NCI-H510A (cell line): ENCODE measurements around the gene SYNPO2.
A peak's percentile ranks its signal among the peaks of the same experiment; 100 is the strongest.
"Not testable (repeated sequence)": the region's sequence is repeated elsewhere in the genome, so short reads cannot be mapped to it uniquely, and the experiment has no call there.

Experiments
- DNase-seq: peaks from one replicate; lab custom pipeline; 2025; lab: John Stamatoyannopoulos, UW

Gene SYNPO2

DNA sequence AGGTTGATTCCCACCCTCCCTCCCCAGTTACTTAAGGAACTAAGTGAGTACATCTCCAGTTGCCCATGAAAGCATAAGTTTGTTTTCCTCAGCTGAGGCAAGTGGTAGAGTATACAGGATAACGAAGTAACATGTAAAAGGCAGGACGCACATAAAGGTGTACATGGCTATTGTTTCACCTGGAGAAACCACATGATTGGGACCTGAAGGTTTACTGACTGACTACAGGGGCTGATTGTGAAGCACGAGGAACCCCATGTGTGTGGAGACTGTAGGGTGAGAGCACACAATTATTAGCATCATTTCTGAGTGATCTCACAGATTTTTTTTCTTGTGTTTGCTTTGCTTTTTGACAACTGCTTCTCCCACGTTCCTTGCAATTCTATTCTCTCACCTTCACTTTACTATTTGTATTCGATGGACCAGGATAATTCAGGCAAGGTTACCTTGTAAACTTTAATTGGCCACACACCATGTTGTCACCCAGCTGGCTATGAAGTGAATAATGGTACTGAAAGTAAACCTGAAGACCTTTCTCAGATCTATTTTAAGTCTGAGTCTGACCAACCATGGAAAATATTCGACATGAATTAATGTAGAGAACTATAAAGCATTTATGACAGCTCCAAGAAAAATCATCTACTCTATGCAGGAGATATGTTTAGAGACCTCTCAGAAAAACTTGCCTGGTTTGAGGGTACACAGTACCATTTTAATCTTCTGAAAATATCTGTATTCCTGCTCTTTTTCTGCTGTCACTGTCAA lies 144.4 kb downstream of the SYNPO2 start:
- no peak for DNase-seq

DNA sequence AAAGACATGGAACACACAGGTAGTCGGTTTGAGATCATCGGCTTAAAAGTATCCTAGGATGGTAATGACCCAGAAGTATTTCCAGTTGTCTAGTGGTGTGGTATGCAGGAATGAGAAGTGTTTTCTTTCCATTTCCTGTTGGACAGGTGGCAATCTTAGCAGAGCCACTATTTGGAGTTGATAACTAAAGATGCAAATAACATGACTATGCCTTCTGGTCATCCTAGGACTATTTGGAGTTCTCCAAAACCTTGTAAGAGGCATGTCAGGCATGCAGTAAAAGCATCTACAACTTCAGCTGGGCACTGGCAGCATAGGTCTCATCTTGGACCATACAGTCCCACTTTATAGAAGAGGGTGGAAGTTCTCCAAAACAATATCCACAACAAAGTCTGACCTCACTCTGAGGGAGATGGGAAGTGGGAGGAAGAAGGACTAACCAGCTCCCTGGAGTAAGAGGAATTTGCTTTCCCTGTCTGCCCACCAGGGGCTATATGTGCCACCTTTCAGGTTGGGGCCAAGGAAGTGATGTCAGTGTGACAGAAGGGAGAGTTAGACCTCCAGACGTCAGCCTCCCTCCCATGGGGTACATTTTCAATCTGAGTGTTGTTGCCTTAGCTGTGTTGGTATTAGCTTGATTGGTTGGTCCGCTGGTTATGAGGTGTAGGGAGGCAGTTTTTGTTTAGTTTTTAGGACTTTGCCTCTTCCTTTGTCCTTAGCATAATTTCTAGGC lies 145.8 kb downstream of the SYNPO2 start:
- DNase-seq: no peak

DNA sequence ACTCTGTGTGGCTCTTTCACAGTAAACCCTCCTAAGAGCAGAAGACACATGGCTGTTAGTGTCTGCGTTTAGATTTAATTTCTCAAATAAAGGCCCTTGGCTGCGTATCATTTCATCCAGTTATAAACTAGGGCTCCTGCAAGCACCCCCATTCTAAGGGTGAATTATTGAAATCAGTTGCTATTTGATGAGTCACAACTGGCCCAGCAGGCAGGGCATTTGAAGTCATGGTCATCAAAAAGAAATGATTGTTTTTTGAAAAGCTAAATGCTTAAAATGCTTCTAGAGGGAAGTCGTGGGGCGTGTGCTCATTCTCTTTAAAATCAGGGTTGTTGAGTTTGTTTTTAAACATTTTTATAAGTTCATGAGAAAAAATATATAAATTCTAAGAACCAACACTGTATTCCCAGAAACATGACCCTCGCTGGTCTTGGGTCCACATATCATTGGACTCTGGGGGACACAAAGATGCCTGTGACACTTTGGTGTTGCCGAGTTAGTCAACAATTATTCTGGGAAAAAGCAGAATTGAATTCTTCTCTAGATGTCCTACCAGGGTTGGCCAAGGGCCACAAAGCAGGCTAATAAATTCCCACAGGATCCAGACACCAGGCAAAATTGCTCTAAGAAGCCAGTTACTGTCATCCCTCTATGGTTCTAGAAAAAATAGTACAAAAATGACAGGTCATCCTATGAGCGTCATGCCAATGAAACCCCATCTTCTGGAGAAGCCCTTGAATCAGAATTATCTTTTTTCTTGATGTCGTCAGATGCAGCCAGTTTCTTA lies 147.5 kb downstream of the SYNPO2 start:
- no peak for DNase-seq

DNA sequence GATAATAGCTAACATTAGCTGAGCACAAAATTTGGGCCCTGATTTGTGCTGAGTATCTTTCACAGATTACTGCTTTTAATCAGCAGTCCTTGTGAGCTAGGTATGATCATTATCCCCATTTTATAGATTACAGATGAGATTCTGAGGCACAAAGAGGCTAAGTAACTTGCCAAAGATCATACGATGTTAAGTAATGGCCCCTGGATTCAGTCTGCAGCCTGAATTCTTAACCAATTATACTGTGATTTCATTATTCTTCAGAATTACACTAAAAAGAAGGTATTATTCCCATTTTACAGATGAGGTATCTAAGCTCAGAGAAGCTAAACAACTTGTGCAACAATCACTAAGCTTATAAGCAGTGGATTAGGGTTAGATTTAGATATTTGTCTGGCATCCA lies 149.1 kb downstream of the SYNPO2 start:
- DNase-seq: no peak

GRCh38 chr4:119038116-119038841 lies 149.6 kb downstream of the SYNPO2 start:
- DNase-seq: no peak

- no peak for DNase-seq
These were observed 150.5 kb downstream of the SYNPO2 start for GRCh38 chr4:119039160-119039559.

DNA sequence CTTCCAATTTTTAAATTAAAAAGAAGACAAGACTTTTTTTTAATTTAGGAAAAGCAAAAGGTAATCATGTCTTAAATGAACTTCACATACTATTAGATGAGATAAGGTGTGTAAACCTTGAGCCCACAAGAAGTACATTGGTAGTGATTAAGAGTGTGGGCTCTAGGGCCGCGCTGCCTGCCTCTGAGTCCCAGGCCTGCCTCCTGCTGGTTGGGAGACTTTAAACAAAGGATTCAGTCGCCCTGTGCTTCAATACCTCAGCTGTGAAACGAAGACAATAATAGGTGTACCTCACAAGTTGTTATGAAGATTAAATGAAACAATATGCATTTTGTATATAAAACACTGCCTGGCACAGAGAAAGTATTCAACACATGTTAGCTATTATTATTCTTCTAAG lies 151.1 kb downstream of the SYNPO2 start:
- no peak for DNase-seq

DNA sequence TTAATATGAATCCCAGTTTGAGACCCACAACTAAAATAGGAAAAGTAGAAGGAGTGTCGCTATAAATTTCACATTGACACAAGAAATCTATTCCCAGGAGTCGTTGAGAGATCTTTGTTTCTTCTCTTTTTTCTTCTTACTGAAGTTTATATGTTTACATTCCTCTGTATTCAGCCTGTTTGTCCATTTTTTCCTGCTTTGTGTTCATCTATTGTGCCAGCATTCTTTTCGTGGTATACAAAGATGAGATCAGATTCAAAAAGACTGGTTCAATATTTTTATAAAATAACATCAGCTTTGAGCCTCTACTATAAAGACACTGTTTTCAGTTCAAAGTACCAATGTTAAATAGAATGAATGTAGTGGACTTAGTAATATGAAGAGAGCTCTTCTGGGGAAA lies 151.6 kb downstream of the SYNPO2 start:
- no peak for DNase-seq

GRCh38 chr4:119040694-119041185 lies 152.1 kb downstream of the SYNPO2 start:
- no peak for DNase-seq

DNA sequence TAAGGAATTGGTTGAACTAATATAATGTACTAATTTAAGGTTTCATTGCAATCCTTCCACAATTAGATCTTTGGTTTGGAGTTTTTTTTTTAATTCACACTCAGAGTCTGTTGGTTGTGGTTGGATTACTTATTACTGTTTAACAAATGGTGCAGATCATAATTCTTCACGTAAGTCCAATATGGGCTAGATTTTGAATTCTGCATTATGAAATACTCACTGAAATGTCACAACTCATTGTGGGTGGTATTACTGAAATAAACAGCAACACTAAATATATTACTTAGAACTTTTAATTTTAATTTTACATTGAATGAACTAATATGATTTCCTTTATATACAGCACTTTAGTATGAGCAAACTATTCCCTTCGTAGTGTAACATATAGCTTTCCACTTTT lies 152.7 kb downstream of the SYNPO2 start:
- DNase-seq: no peak

GRCh38 chr4:119041951-119042560 lies 153.4 kb downstream of the SYNPO2 start:
- peak; percentile 7 for DNase-seq

GRCh38 chr4:119046263-119046662 lies 157.6 kb downstream of the SYNPO2 start:
- DNase-seq: no peak

GRCh38 chr4:119047059-119047458 lies 158.4 kb downstream of the SYNPO2 start:
- not testable (repeated sequence) for DNase-seq

DNA sequence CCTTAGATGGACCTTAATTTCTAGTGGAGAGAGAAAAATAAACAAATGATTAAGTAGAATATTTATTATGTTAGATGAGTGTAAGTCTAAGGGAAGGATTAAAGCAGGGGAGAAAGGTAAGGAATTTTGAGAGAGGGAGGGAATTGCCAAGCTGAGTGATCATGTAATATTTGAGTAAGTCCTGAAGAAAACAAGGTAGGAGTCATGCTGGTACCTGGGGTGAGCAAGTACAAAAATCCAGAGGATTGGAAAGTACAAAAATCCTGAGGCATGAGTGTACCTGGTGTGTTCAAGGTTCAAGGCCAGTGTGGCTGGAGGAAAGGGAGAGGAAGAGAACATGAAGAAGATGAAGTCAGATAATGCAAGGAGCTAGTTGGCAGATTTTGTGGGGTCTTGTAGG lies 159.8 kb downstream of the SYNPO2 start:
- no peak for DNase-seq

DNA sequence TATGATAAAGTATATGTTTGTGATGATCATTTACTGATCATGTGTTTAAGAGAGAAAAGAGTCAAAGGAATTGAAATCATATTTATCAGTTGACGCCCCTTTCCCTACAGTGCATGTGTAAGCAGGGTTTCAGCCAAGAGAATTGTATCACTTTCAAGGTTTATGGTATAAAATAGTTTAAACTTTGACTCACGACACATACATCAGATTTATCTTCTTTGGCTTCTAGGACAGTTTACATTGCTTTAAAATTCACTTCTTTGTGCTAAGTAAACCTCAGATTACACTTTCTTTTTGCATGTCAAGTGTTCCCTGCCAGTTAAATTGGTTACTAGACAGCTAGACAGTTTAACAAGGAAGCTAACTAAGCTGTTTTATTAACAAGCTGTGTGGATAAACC lies 160.7 kb downstream of the SYNPO2 start:
- DNase-seq: no peak

- no peak for DNase-seq
These were observed 162.0 kb downstream of the SYNPO2 start for GRCh38 chr4:119050527-119051090.

GRCh38 chr4:119053245-119053644 lies 164.6 kb downstream of the SYNPO2 start:
- no peak for DNase-seq

- DNase-seq: no peak
These were observed 165.3 kb downstream of the SYNPO2 start for GRCh38 chr4:119053997-119054396.

GRCh38 chr4:119057417-119057816 lies 168.8 kb downstream of the SYNPO2 start:
- DNase-seq: no peak

DNA sequence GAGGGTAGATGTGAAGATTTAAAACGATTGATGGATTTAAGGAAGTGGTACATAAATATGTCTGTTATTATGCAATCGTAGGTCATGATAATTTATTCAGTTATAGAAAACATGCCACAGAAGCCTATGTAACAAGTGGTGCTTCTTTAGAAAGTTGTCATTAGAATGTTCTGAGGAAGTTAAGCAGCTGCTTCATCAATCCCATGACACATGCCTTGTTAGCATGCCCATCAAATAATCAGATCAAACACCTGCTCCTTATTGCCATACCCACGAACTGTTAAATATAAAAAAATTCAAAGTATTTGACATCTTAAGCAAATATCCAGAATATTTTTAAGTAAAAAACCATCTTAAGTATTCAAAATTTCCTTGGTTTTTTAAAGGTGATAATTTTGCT lies 170.6 kb downstream of the SYNPO2 start:
- DNase-seq: no peak

- not testable (repeated sequence) for DNase-seq
These were observed 178.5 kb downstream of the SYNPO2 start for GRCh38 chr4:119067125-119067524.
